Lower leg skin (tissue), 4 donors: Measurements from ENCODE around the gene WBP2. TPM values are rescaled to one million over a fixed set of nuclear protein-coding genes. Genes with fewer than 3 reads are reported as not detected.

Experiments used
- DNase-seq, 2 donors: peaks; one replicate each; pipeline ENCODE4 v3.0.0-alpha.2; 2019; ENCODE audit warnings: low spot score in 2 of 2
- H3K4me3 ChIP-seq: fragments of 200-600 bp; sonication (generic); 2 replicates; pipeline ENCODE4 v1.5.1; 2017; ENCODE audit warnings: mild to moderate bottlenecking, low read depth; ENCODE audit not compliant: poor library complexity, severe bottlenecking
- CTCF ChIP-seq, 3 donors: fragments of 450-650 bp; IDR thresholded peaks; one replicate each; pipeline ENCODE4 v1.5.1; 2016; ENCODE audit warnings: antibody characterized with exemption in 3 of 3, mild to moderate bottlenecking in 3 of 3, moderate library complexity in 2 of 3
- POLR2A ChIP-seq, 2 donors: fragments of 450-650 bp; IDR thresholded peaks; one replicate each; pipeline ENCODE4 v1.6.1; 2016 to 2017; ENCODE audit warnings: antibody characterized with exemption in 2 of 2, mild to moderate bottlenecking in 1 of 2, moderate library complexity in 1 of 2
- WGBS, 2 donors: methylation state at CpG; one replicate each; pipeline ENCODE4 v1.1.5; 2018; 5-methylcytosine and 5-hydroxymethylcytosine counted together
- intact Hi-C: fragments of 100-400 bp; cut with DNase I; formaldehyde crosslinking; loops from one replicate; pipeline ENCODE4 v1.15.0; 2023; ENCODE audit warnings: low total_unique reads
- total RNA-seq, 4 donors: library from RNA; depleted of rRNA; stranded (reverse); fragments of >200 nt; gene quantifications; one replicate each; pipeline ENCODE4 v1.1.0, GENCODE V29; 2016

The WBP2 gene
- total RNA-seq, 4 donors from 2014 or later = 74.2 to 149 (median 93.8) TPM

- 64 to 66% methylated on average over 15 to 16 of the region's 16 CpGs for WGBS, 2 donors
- no peak for TF ChIP-seq CTCF (IDR thresholded peaks at IDR 0.05)
- no peak for TF ChIP-seq POLR2A (IDR thresholded peaks at IDR 0.05)
- H3K4me3 ChIP-seq = no peak overlapping the region
- no peak for DNase-seq
- intact Hi-C loops = no loop called here
These were observed 35.5 kb downstream of the WBP2 start for GRCh38 chr17:75819678-75820077.

- intact Hi-C loops = no loop called here
- no peak overlapping the region for H3K4me3 ChIP-seq
- WGBS, 2 donors = 83 to 84% methylated on average over 7 of the region's 7 CpGs
- DNase-seq = peak in 1 of 2 donors; percentile 86
- no peak for TF ChIP-seq CTCF (IDR thresholded peaks at IDR 0.05)
- TF ChIP-seq POLR2A (IDR thresholded peaks at IDR 0.05) = no peak
These were observed 36.0 kb downstream of the WBP2 start for GRCh38 chr17:75819116-75819515.

GRCh38 chr17:75818326-75818885 lies 36.7 kb downstream of the WBP2 start:
- 93 to 94% methylated on average over 16 of the region's 16 CpGs for WGBS, 2 donors
- no peak for DNase-seq
- intact Hi-C loops = no loop called here

GRCh38 chr17:75817571-75817970 lies 37.6 kb downstream of the WBP2 start:
- intact Hi-C loops = no loop called here
- no peak for TF ChIP-seq POLR2A (IDR thresholded peaks at IDR 0.05)
- DNase-seq = no peak
- H3K4me3 ChIP-seq = no peak overlapping the region
- WGBS, 2 donors = 86 to 91% methylated on average over 6 of the region's 6 CpGs

More at GRCh38 chr17:75818326-75818885, 36.7 kb downstream of the WBP2 start:
- no peak overlapping the region for H3K4me3 ChIP-seq
- TF ChIP-seq CTCF (IDR thresholded peaks at IDR 0.05) (no peak), POLR2A (IDR thresholded peaks at IDR 0.05) (no peak)

- H3K4me3 ChIP-seq = no peak overlapping the region
- TF ChIP-seq POLR2A (IDR thresholded peaks at IDR 0.05) (no peak), CTCF (IDR thresholded peaks at IDR 0.05) (no peak)
- intact Hi-C loops = no loop called here
- whole genome bisulfite sequencing, 2 donors = 86 to 96% methylated on average over 7 to 8 of the region's 9 CpGs
- no peak for DNase-seq
These were observed 38.4 kb downstream of the WBP2 start for GRCh38 chr17:75816693-75817092.

GRCh38 chr17:75815399-75815798 lies 39.7 kb downstream of the WBP2 start:
- H3K4me3 ChIP-seq = no peak overlapping the region
- WGBS, 2 donors = 88 to 90% methylated on average over 3 of the region's 3 CpGs
- intact Hi-C loops = no loop called here
- DNase-seq = no peak
- TF ChIP-seq POLR2A (IDR thresholded peaks at IDR 0.05) (no peak), CTCF (IDR thresholded peaks at IDR 0.05) (no peak)
